ENCODE results near the gene INSRR.

The INSRR gene

DNA sequence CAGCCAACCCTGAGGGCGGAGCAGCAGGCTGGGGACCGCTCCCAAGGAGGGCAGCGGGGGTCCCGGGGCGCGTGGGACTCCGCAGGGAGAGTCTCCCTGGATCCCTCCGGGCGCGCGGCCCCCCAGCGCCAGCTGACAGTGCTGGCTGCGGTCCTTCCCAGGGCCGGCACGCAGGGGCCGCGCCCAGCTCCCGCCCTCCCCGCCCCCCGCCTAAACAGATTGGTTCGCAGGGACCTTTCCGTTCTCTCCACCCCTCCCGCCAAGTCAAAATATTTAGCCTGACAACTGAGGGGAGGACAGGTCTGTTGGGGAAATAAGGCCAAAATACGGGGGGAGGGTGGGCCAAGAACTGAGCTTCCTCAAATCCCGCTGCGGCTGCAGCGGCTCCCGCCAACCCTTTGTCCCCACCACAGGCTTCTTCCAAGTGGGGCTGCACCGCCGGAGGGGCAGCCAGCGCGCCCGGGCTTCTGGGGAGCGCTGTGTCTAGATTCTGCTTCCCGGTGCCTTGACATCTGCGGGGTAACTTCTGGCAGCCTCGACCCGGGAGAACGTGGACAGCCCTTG lies at the start of gene INSRR:
INSRR (minus strand) TSS at position 159 of the 564 bp plus-strand sequence. CDS start 496 bp downstream, outside the sequence.
- no peak for DNase-seq

DNA sequence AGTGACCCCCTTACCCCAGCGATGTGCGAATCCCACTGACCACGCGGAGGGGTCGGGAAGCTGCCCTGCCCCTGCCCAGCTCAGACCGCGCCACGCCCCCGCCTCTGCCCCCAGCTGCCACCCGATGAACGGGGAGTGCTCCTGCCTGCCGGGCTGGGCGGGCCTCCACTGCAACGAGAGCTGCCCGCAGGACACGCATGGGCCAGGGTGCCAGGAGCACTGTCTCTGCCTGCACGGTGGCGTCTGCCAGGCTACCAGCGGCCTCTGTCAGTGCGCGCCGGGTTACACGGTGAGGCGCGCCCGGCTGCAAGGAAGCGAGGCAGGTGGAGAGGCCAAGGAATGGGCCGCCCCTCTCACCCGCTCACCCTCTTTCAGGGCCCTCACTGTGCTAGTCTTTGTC lies 49.6 kb upstream of the INSRR start:
- no peak for DNase-seq

DNA sequence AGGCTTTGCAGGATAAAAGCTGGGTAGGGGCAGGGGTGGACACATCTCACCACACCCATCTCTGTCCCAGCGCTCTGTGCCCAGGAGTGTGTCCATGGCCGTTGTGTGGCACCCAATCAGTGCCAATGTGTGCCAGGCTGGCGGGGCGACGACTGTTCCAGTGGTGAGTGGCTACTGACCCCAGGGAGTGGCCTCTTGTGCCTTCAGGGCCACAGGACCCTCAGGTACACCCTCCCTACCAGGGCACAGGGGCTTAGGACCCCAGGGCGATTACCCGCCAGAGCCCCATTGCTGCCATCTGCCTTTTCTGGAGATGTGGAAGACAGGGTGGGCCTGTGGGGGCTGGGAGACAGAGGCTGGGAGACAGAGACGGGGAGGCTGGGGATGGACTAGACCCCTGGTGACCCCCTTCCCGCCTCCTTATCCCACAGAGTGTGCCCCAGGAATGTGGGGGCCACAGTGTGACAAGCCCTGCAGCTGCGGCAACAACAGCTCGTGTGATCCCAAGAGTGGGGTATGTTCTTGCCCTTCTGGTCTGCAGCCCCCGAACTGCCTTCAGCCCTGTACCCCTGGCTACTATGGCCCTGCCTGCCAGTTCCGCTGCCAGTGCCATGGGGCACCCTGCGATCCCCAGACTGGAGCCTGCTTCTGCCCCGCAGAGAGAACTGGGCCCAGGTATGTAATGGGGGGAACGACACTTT lies 47.4 kb upstream of the INSRR start:
- DNase-seq = no peak

DNA sequence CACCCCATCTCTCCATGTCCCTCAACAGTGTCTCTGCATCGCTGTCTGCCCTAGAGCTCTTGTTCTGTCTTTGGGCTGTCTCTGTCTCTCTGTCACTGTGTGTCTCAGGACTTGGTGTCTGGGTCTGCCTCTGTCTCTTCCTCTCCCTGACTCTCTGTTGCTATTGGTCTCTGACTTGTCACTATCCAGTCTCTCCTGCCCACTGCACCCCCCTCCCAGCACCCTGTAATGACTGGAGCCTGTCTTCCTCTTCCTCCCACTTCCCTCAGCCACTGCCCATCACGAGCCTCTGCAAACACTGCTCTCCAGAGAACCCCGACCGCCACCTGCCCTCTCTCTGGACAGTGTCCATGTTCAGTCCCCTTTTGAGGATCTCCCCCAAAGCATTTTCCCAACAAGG lies 46.7 kb upstream of the INSRR start:
- DNase-seq = no peak

DNA sequence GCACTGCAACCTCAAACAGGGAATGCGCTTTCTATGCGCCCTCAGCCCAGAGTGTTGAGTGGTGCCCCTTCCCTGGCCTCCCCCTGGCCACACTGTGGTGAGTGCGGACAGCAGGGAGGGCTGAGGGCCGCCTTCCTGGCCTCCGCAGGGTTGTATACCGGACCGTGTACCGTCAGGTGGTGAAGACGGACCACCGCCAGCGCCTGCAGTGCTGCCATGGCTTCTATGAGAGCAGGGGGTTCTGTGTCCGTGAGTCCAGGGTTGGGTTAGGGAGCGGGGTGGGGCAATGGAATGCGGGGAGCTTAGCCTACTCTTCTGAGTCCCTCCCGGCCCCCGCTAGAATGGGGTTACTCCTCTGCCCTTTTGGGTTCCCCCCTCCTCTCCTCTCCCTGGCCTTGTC lies 46.3 kb upstream of the INSRR start:
- DNase-seq = no peak

GRCh38 chr1:156904187-156904959 lies 45.5 kb upstream of the INSRR start:
- no peak for DNase-seq

GRCh38 chr1:156903328-156904091 lies 44.6 kb upstream of the INSRR start:
- DNase-seq = no peak

- no peak for DNase-seq
Observed at GRCh38 chr1:156901966-156902915, 43.3 kb upstream of the INSRR start.

DNA sequence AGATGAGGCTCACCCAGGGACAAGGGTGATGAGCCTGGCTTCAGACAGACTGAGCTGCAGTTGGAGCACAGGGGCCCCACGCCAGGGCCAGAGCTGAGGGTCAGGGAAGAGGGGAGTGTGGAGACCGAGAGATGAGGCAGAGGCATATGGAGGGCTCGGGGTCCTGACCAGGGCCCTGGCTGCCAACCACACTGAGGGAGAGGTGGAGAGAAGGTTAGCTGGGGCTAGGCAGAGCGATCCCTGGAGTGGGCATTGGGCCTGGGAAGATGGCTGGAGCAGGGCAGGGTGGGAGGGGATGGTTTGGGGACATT lies 42.6 kb upstream of the INSRR start:
- no peak for DNase-seq

- no peak for DNase-seq
Observed at GRCh38 chr1:156900896-156901589, 42.1 kb upstream of the INSRR start.

DNA sequence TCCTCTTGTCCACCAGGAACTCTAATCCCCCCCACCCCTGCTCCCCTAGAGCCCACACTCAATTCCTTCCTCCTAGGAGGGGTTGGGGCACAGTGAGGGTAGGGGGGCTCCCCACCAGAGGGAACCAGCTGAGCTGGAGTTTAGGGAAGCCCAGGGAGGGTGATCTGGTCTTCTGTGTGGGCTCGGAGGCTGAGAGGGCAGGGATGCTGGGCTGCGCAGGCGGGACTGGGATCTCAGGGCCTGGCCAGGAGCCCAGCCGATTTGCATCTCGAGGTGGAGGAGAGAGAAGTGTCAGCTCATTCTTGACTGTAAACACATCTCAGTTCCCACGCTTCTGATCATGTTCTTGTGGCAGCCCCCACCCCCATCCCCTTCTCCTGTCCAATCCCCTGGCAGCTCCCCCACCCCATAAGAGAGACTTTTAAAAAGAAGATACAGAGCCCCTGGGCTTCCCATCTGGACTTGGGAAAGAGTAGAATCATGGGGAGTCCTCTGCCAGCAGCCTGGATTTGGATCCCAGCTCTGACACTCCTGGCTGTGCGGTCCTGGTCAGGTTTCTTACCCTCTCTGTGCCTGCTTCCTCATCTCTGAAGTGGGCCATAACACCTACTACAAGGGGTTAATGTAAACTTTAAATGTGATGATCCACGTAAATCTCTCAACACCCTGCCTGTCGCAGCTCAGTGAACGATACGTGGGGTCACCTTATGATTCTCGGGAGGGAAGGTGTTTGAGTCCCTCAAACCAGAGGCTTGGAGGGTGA lies 41.2 kb upstream of the INSRR start:
- no peak for DNase-seq

DNA sequence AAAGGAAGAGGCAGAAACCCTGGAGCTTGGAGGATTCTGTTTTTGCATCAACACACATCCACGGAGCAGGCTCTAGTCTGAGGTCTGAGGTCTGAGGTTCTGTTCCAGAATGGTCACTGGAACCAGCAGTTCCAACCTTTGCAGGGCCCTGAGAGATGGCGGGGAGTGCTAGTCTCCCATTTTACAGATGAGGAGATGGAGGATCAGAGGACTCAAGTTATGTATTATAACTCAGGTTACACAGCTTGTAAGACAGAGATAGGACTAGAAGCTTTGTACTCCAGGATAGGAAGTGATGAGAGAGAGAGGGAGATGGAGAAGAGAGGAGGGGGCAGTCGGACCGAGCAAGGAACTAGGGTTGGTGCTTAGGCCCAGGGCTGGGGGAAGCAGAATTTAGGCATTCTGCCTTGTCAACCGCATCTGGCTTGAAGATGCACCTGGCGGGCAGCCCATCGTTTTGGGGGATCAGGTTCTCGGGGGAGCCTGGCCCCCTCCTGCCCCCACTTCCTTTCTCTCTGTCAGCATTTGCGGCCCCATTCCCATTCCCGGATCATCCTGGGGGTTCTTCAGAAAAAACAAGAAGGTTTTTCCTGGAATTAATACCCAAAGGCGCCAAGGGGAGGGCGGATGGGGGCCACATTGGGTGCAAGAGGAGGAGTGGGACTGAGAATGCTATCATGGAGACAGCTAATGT lies 40.2 kb upstream of the INSRR start:
- DNase-seq = no peak

GRCh38 chr1:156898161-156898566 lies 39.2 kb upstream of the INSRR start:
- DNase-seq = no peak

DNA sequence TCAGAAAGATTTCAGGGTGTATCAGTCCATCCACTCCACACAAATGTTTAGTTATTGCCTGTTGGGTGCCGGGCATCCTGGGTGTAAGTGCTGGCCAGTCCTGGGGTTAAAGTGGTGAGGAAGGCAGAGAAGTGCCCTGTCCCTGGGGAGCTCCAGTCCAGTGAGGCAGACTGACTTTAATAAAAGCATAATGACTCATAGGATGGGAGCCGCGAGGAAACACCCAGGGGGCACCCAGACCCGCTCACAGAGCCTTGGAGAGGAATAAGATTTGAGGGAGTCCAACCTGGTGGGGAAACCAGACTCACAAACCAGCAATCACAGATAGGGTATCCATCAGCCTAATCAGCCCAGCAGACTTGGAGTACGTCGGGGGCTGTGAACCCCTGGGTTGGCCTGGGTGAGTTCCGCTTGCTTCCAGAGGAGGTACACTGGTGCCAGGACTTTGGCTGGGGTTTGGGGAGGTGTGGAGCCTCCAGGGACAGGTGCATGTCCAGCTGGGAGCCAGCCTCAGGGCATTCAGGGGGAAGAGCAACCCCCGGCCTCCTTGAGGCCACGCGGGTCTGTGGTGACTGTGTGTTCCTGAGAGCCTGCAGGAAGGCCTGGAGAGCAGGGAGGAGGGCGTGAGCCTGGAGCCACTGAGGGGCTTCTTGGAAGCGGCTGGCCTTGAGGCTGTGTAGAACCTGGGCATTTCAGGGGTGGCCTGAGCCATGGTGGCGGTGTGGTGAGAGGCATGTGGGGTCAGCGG lies 38.3 kb upstream of the INSRR start:
- DNase-seq = no peak

- no peak for DNase-seq
Observed at GRCh38 chr1:156896490-156897033, 37.6 kb upstream of the INSRR start.

DNA sequence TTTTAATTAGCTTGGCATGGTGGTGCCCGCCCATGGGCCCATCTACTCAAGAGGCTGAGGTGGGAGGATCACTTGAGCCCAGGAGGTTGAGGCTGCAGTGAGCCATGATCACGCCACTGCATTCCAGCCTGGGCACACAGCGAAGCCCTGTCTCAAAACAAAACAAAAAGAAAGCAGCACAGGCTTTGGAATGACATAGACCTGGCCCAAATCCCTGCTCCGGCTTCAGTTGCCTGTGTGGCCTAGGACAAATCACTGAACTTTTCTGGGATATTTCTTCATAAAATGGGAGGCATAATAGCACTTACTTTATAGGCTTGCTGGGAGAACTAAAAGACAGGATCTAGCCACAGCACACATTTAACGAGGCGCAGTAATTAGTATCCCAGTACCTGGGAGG lies 37.0 kb upstream of the INSRR start:
- no peak for DNase-seq

DNA sequence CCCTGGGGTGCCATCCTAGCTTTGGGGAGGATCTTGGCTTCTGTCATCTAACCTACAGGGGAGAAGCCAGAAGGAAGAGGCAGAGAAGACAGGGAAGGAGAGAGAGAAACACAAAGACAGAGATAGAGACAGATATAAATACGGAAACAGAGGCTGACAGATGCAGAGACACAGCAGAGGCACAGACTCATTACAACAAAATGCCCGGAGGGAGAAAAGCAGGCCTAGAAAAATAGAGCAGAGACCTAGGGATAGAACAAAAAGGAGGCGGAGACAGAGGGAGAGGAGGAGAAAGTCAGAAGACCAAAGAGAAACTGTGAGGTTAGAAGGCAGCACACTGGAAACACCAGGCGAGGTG lies 36.5 kb upstream of the INSRR start:
- DNase-seq = no peak

DNA sequence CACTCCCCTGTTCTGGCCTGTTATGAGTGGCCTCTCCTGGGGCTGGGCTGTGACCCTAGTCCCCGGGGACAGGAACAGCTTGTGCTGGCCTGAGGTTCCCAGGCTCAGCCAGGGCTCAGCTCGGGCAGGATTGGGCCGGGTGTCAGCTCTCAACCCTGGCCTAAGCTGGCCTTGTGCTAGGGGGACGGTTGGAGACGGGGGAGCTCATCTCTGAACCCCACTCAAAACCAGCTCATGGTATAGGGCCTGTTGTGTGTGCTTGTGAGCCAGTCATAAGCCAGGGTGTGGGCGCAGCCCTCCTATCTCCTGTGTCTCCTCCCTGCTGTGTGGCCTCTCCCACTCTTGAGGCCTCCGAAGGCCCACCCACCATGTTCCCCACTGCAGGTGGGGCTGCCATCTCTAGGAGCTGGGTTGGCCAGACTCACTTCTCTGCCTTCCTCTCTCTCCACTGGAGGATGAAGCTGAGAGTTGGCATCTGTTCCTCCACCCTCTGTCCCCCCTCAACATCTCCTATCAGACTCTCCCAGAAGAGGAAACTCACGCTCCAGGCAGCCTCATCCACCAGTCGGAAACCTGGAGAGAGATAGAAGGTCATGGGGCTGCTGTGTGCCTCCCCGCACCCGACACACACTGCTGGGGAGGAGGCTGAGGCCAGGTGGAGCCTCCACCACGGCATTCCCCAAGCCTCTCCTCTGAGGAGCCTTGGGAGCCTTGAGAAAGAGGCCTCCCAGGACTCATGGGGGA lies 36.0 kb upstream of the INSRR start:
- DNase-seq = no peak

- no peak for DNase-seq
Observed at GRCh38 chr1:156894001-156894400, 35.1 kb upstream of the INSRR start.

All from stimulated activated naive CD4-positive, alpha-beta T cell treated with Interleukin-2 at 50 U/mL for 16 hours (primary cell).